HK-2 (cell line): ENCODE results near the gene CCDC188.

Experiments
- DNase-seq: peaks from one replicate; pipeline ENCODE4 v3.0.0-alpha.2; 2018; ENCODE audit not compliant: unreplicated experiment

The CCDC188 gene

DNA sequence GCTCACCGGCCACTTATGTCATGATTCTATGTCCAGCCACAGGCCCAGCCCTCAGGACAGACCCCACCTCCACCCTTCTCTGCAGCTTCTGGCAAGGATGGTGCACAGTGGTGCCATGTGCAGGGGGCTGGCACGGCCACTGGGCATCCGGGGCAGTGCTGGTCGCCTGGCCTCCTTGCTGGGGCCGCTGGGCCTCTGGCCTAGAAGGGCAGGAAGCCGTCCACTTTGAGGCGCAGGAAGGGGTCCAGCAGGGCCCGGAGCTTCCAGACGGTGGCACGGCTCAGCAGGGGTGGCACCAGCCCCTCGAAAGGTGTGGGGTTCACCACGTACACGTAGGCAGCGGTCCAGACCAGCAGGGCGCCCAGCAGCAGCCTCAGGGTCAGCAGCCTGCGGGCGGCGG, 2.4 kb downstream of the CCDC188 start:
- no peak for DNase-seq

DNA sequence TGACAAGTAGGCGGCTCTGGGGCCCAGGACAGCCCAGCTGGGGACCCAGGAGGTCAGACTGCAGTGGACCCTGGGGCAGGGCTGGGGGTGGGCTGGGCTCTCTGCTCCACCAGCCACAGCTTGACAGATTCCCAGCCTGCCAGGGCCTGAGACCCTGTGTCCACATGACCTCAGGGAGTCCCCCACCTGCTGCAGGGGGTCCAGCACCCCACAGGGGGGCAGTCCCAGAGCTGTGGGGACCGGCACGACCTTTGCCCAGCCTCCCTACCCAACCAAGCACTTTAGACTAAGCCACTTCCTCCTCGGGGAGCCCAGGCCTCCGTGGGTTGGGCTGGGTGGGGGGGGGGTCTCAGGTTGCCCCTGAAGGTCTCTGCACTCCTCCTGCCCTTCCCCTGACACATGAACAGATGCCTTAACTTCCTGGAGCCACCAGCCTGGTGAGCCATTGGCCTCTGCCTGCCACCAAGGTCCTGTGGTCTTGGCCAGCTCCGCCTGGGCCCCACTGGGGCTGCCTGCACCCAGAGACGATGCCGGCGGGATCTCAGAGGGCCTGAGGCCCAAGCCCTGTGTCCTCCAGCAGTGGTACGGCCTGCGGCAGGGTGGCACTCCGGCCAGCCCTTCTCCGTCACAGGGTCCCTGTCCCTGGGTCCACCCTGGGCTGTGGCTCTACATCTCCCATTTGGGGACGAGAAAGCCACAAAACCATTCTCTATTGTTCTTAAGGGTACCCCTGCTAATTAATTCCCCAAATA, 3.4 kb downstream of the CCDC188 start:
- no peak for DNase-seq

DNA sequence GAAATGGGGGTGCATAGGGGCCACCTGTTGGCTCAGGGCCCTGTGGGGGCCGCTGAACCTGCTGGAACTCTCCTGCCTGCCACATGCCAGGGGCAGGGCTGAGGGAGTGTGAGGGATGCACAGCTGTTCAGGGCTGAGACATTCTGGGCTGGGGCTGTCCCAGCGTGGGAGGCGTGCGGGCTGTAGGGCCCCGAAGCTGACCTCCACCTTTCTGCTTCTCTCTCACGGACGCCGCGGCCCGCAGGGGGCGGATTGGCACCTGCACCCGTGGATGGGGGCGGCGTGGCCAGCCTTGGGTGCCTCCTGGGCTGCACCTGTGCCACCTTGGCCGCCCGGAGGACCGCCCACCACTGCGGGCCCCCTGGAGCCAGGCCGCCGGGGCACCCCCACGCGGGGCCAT, 4.1 kb downstream of the CCDC188 start:
- DNase-seq = no peak

DNA sequence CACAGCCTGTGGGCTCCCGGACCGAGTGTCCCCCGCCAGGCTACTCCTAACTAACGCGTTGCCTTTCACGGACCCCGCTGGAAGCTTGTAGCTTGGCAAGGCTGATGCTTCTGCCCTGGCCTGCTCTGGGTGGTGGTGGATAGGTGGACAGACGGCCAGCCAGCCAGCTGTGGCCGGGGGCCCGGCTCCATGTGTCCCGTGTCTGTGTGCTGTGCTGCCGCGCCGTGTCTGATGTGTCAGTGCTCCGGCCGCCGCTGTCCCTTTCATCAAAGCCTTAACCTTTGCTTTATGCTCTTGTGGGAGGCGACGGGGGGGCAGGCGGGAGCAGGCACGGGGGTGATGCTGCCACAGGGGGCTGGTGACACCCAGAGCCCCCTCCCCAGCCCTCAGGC, 5.0 kb downstream of the CCDC188 start:
- DNase-seq = no peak

DNA sequence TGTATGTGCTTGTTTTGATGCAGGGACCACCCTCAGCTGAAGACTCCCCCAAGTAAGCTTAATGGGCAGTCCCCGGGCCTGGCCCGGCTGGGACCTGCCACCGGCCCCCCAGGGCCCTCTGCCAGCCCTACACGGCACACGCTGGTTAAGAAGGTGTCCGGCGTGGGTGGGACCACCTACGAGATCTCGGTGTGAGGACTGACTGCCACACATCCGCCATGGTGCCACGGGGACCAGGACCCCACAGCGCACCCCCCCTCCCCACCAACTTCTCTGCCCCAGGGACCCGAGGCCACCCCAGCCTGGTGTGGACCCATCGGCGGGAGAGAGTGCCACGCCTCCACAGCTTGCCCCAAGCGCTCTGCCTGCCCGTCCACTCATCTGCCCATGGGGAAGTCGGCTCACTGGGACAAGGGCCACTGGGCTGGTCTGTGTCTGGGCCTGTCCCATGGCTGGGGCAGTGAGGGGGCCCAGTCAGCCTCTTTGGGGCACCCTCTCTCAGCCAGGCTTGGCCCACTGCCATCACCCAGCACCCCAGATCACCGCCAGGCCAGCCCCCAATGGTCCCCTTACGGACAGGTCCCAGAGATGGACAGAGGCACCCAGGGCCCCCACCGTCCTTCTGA, 5.5 kb downstream of the CCDC188 start:
- DNase-seq = no peak

DNA sequence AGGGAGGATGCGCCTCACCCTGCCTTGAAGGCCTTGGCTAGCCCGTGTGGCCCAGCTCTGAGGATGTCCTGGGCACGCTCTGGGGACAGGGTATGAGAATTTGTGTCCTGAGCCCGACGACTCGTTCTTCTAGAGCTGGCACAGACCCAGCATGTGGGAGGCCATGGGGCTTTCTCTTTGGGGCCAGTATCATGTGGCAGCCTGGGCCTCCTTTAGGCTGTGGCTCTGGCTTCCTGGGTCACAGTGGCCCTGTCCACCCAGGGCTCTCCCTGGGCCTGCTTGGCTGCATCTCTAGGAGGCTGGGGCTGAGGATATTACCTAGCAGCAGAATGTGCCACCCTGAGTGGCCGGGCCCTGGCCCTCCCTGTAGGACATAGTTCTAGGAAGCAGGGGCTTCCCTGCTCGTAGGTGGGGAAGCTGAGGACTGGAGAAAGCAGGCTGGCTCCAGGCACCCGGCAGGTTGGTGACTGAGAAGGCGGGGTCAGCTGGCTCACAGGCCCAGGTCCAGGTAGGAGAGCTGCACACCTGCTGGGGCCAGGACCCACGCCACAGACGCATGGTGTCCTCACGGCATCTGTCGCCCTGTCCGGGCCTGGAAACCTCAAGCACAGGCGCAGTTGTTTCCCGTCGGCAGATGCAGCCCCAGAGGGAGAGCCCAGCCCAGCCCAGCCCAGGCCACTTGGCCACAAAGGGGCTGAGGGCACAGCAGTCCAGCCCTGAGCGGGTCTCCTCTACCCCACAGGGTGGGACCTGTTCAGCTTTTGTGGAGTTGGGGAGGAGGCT, 6.8 kb downstream of the CCDC188 start:
- DNase-seq = no peak

DNA sequence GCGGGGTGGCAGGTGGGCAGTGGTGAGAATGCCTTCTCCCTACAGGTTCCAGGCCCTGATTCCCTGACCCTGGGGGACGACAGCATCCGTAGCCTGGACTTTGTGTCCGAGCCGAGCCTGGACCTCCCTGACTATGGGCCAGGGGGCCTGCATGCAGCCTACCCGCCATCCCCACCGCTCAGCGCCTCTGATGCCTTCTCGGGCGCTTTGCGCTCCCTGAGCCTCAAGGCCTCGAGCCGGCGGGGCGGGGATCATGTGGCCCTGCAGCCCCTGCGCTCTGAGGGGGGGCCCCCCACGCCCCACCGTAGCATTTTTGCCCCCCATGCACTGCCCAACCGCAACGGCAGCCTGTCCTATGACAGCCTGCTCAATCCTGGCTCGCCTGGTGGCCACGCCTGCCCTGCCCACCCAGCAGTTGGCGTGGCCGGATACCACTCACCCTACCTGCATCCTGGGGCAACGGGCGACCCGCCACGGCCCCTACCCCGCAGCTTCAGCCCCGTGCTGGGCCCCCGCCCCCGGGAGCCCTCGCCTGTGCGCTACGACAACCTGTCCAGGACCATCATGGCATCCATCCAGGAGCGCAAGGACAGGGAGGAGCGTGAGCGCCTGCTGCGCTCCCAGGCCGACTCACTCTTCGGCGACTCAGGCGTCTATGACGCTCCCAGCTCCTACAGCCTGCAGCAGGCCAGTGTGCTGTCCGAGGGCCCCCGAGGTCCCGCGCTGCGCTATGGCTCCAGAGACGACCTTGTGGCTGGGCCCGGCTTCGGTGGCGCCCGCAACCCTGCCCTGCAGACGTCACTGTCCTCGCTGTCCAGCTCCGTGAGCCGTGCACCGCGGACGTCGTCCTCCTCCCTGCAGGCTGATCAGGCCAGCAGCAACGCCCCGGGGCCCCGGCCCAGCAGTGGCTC, 7.9 kb downstream of the CCDC188 start:
- no peak for DNase-seq

DNA sequence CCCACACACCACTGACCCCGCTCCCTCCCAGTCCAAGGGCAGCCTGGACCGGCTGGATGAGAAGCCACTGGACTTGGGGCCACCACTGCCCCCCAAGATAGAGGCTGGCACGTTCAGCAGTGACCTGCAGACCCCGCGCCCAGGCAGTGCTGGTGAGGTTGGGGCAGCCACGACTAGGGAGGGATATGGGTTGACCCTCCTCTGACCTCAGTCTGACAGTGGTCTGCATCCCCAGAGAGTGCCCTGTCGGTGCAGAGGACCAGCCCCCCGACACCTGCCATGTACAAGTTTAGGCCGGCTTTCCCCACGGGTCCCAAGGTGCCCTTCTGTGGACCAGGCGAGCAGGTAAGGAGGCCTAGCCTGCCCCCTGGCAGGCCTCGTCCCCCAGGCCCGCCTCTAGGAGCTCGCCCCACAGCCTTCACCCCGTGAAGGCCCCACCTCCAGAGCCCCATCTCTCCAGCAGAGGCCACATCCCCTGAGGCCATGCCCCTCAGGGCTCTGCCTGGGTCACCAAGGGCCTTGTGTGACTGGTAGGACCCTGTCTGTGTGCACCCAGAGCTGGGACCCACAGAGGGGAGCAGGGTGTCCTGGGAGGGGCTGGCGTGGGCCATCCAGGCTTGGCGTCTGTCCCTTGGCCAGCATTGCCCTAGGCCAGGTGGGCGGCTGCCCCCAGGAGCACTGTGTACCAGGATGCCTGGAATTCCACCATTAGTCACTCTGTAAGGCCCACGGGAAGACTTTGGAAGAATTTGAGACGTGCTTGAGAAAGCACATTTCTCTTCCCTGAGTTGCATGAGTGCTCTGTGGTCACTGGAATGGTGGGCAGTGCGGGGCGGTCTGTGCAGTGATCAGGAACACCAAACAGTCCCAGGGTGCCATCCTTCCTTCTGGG, 9.4 kb downstream of the CCDC188 start:
- peak; percentile 73 for DNase-seq

DNA sequence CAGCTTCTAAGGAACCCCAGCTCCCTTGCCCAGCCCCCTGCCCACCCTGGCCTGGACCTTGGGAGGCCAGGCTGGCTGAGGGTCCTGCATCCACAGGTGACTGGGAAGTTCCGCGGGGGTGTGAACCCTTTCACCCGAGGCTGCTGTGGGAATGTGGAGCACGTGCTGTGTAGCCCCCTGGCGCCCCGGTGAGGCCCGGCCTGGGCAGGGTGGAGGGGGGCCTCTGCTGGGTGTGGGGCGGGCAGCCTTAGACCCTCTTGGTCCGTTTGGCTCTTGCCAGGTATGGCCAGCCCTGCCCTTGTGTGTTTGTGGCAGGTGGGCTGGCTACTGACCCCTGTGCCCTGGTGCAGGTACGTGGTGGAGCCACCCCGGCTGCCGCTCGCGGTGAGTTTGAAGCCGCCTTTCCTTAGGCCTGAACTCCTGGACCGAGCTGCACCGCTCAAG, 10.3 kb downstream of the CCDC188 start:
- no peak for DNase-seq

DNA sequence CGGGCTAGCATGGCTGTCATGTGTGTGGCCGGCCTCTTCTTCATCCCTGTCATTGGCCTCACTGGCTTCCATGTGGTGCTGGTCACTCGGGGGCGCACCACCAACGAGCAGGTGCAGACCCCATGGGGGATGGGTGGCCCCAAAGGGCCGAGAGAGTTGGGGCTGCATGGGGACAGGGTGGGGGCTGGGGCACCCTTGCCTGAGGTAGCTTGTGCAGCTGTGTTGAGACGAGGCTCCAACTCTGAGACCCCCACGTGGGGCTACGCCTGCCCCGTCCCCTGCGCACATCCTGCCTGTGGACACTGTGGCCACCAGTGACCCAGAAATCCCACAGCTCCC, 10.8 kb downstream of the CCDC188 start:
- no peak for DNase-seq

DNA sequence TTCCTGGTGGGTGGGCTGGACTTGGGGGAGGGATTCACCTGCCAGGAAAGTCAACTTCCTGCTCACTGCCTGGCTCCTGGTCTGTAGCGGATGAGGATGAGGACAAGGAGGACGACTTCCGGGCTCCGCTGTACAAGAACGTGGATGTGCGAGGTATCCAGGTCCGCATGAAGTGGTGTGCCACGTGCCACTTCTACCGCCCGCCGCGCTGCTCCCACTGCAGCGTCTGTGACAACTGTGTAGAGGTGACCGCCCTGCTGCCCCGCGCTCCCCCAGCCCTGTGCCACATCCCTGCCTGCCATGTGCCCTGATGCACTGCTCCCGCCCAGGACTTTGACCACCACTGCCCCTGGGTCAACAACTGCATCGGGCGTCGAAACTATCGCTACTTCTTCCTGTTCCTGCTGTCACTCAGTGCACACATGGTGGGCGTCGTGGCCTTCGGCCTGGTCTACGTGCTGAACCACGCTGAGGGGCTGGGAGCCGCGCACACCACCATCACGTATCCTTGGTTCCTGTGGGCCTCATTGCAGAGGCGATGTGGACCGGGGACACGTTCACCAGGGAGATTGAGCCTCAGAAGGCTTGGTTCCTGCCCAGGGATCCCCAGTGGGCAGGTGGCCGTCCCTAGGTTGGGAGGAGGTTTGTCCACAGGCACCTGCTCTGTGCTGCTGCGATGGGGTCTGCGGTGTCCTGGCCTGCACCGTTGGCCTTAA, 11.3 kb downstream of the CCDC188 start:
- no peak for DNase-seq

DNA sequence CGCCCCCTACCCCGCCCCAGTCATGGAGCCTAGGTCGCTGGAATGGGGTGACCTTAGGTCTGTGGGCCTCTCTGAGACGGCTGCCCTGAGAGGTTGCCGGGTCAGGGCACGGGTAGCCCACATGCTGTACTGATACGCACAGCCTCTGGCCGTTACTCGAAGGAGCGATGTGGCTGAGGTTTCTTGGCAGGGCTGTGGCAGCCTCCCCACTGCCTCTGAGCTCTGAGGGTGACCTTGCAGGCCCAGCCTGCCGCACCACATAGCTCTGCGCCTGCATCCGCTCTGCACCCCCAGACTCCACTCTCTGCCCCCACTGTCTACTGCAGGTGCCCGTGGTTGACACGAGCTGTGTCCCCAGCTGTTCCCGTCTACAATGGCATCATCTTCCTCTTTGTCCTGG, 12.0 kb downstream of the CCDC188 start:
- no peak for DNase-seq

DNA sequence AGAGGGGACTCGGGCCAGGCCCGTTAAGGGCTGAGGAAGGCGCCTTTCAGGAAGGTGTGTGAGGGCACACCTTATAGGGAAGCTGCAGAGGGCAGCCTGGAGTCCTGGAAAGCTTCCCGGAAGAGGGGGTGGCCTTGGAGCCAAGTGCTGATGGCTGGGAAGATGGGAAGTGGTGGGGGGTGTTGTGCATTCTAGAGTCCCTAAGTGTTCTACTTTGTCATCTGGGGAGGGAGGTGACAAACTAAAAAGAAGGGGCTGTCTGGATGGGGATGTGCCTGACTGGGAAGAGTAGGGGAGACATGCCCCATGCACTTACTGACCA, 12.5 kb downstream of the CCDC188 start:
- no peak for DNase-seq

DNA sequence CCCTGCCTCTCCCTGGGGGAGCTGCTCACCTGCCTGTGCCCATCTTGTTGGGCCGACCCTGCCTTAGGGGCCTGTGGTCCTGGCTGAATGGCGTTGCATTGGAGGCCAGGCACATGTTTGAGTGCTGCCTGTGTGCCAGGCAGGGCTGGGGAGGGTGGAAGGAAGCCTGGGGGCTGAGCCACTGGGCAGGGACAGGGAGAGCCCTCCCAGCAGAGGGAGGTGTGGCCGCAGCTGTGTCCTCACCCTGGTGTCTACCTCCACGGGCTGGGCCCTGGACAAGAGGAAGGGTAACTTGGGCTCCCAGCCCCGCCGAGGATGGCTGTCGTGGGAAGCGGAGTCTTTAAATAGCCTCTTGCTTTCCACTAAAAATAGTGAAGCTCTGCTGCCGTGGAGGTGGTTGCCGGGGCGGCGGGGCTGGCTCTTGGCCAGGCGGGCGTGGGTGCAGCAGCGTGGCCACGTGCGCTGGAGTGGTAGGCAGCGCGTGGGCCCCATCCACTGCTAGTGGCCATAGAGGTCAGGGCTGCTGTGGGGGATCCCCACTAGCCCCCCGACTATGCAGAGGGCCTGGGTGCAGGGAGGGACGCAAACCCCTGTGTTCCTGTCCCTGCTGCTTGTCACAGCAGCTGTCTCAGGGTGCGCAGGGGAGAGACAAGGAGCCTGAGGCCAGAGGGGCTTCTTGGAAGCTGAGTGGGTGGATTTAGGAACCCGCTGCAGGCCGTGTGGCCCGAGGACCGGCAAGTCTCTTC, 13.0 kb downstream of the CCDC188 start:
- DNase-seq = no peak

DNA sequence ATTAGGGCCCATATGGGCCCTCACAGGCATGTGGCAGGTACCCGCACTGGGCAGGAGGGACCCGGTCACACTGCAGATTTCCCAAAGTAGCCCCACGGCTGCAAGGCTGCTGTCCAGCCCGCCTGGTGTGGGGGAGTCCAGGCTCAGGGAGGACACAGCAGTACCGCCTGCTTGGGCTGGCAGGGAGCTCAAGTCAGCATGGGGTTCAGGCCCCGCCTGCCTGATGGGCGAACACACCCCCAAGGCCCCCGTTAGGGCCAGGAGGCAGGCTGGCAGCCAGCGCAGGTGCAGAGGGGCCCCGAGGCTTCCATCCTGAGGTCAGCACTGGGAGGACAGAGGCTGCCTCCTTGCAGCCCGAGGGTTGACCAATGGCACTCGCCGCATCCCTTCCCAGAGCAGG, 13.7 kb downstream of the CCDC188 start:
- no peak for DNase-seq

DNA sequence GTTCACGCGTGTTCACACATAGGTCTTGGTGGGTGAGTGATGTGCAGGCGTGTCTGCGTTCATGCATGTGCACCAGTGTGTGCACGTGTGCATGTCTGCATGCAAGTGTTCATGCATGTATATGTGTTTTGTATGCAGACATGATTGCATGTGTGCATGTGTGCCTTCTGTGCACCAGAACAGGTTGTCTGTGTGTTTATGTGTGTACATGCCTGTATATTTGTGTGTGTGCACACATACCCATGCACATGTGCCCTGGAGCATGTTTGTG, 14.3 kb downstream of the CCDC188 start:
- no peak for DNase-seq

DNA sequence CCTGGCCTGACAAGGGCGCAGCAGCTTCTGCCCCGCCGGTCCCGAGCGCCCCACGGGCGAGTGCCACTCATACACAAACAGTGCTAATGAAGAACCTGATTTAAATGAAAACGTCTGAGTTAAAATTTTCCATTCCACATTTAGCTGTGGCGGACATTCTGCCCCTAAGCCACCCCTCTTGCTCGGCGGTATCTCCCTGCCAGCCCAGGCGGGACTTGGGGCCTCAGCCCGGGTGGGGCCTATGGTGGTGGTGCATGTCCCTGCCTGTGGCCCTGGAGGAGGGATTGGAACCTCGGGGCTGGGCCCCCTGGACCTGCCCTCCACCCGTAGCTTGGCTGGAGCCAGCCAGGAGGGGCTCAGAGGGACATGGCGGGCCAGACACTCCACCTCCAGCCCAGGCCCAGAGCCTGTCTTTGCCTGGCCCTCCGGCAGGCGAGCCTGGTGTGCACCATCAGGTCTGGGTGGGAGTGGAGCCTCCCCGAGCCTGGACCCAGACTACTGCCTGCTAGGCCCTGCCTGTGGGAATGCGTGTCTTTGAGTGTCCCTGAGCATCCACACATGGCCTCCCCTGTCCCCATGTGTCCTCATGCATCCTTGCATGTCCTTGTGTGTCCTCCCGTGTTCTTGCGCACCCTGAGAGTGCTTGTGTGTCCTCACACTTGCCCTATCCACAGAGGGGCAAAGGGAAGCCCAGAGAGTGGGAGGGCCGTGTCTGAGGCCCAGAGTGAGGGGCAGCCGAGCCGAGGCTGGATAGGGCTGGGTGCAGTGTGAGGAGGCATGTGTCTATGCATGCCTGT, 14.9 kb downstream of the CCDC188 start:
- no peak for DNase-seq

DNA sequence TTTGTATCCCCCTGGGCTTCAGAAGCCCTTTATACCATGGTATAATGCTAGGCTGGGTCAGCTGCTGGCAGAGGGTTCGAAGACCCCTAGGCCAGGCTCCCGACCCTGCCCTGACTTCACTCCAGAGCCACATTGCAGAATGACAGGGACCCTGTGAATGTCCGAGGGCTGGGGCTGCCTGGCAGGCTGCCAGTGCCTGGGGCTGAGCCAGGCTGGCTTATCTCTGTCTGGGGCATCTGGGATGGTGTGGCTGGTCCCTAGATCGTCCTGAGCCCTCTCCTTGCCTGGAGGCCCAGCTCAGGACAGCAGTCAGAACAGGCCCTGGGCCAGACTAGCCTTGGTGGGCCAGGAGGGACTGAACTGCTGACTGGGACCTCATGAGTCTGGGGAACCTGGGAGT, 15.6 kb downstream of the CCDC188 start:
- no peak for DNase-seq

DNA sequence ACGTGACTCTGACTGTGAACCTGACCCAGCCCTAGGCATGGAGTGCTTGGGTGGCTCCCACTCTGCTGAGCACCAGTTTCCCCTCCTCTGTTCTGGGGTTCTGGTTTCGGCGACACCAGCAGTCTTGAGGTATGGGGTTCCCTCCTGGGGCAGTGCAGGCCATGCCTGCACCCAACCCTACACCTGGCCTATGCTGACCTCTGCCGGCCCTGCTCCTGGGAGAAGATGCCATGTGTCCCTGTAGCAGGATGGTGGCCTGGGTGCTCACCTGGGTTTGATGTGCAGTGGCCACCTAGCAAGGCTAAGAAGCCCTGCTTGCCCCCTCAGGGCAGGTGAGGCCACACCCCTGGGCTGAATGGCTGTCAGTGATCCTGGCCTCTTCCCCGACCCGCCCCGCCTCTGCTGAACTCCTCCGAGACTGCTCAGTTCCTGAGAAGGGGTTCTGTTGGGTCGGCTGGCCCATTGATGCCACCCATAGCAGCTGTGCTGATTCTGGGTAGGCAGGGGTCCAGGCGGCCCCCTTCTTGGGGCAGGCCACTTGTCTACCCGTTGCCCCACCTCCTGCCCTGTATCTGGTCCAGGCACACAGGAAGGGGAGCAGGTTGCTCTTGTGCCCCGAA, 16.8 kb downstream of the CCDC188 start:
- DNase-seq = no peak
